Raji (cell line): ENCODE results near the gene LRCH2.

Source experiments
- POLR2A ChIP-seq: IDR thresholded peaks from 2 replicates; pipeline ENCODE4 v1.6.1; 2011; ENCODE audit warnings: low read depth, low read length, control low read depth; ENCODE audit not compliant: insufficient read depth

The LRCH2 gene, protein sequence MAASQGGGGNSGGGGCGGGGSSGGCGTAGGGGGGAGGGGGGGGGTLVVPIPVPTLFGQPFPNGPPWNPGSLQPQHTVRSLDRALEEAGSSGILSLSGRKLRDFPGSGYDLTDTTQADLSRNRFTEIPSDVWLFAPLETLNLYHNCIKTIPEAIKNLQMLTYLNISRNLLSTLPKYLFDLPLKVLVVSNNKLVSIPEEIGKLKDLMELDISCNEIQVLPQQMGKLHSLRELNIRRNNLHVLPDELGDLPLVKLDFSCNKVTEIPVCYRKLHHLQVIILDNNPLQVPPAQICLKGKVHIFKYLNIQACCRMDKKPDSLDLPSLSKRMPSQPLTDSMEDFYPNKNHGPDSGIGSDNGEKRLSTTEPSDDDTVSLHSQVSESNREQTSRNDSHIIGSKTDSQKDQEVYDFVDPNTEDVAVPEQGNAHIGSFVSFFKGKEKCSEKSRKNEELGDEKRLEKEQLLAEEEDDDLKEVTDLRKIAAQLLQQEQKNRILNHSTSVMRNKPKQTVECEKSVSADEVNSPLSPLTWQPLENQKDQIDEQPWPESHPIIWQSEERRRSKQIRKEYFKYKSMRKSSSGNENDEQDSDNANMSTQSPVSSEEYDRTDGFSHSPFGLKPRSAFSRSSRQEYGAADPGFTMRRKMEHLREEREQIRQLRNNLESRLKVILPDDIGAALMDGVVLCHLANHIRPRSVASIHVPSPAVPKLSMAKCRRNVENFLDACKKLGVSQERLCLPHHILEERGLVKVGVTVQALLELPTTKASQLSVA

DNA sequence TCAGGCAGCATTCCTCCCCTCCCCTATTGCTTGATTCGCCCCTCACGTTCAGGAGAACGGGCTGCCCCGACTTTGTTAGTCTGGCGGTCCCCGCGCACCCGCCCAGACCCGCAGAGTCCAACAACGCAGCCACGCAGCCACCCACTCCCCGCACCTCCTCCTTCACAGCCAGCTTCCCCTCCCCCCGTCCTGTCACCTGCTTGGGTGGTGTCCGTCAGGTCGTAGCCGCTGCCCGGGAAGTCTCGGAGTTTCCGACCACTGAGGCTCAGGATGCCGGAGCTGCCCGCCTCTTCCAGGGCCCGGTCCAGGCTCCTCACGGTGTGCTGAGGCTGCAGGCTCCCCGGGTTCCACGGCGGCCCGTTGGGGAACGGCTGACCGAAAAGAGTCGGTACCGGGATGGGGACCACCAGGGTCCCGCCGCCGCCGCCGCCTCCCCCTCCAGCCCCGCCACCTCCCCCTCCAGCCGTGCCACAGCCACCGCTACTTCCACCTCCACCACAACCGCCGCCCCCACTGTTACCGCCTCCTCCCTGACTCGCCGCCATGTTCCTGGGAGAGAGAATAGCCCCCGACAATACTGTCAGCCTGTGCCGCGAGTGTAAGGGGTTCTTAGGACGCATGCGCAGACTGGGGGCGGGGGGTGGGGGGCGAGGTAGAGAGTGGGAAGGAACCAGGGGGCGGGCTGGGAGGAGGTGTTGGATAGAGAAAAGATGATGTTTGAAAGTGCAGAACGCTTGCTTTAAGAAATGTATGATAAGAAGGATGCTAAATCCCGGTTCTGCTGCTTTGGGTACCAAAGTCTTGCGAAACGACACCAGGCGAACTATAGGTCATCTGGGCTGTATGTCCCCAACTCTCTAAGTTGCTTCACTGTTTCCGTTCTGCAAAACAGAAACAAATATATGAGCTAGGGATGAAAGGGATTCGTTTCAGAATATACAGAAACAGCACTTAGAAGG, at the start of gene LRCH2:
Gene LRCH2, minus strand, starts transcription at position 600 of the 959 bp plus-strand sequence. Its CDS starts 55 bp downstream, at position 545.
- no peak for TF ChIP-seq POLR2A

DNA sequence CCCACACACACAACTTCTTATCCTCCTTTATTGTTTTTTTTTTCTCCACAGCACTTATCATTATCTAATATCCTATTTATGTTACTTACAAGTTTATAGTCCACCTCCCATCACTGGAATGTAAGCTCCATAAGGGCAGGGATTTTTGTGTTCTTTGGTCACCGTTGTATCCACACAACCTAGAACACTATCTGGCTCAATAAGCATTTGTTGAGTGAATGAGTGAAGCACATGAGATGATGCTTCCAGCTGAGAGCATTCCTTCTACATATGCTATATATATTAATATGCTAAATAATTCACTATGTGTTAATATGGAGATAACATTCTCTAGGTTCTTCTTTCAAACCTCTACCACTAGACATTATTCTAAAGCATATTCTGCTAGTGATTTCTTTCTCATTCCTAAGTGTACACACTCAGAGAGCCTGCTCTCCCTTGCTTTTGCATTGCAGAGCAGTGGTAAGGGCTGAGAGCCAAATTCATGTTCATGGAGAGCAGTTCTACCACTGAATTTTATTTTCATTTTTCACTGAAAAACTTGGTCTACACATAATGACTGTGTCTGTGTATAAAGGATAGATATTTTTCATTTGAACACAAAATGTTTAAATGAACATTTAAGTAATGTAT, 35.3 kb upstream of the LRCH2 start:
- TF ChIP-seq POLR2A, result no peak

DNA sequence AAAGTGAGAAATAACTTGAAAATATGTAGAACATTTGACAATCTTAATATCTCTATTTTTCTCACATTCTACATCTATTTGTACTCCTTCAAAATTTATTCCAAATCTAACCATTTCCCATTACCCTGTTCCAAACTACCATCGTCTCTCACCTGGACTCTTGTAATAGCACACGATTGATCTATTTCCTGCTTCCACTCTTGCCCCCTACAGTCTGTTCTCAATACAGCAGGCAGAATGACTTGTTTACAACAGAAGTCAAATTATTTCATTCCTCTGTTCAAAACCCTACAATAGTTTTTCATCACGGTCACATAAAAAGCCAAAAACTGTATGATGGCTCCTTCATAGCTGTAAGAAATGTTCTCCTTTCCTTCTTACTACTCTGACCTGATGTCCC, 34.5 kb upstream of the LRCH2 start:
- TF ChIP-seq POLR2A, result no peak

DNA sequence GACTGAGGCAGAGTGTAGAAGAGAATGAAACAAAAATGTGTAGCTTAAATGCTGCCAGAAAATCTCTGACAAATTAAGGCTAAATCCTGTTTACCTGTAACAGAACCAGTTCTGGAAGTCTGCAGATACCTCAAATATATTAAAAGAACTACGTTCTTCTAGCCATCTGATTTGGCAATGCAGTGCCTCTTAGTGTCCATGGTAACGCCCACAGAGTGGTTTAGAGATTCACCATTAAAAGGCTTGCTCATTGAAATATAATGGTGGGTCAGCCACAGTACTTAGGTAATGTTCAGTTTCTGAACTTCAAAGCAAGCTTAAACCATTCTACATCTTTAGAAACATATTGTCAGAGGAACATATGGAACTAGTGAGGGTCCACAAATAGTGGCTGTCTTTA, 32.4 kb upstream of the LRCH2 start:
- TF ChIP-seq POLR2A, result no peak

DNA sequence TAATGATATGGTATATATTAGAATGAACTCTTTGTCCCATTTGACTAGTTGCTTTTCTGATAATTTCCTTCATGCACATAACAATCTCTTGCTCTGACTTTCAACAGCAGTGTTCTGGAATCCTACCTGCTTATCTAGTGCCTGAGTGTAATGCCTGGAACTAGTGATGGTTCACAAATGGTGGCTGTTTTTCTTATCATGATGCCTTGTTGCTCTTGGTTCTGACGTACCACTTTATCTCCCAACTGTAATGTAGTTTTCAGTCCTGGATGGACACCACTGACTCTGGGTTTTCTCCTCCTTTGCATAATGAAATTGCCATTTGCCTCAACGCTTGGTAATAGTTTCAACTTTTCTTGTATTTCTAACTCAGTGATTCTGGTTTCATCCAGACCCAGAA, 30.1 kb upstream of the LRCH2 start:
- TF ChIP-seq POLR2A, result no peak

DNA sequence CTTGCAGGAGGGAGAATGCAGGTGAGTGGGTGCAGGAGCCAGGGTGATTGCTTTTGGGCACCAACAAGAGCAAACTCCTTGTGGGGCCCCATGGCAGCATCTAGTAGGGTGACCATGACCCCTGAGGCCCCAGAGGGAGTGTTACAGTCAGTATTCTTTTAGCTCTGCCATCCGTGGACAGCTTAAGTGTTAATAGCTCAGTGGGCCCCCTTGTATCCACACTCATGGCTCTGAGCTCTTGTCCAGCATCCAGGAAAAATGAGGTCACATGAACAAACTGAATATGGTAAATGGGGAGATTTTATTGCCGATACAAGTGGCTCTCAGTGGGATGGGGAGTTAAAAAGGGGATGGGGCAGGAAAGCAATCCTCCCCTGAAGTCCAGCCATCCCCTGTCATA, 27.3 kb upstream of the LRCH2 start:
- no peak for TF ChIP-seq POLR2A

DNA sequence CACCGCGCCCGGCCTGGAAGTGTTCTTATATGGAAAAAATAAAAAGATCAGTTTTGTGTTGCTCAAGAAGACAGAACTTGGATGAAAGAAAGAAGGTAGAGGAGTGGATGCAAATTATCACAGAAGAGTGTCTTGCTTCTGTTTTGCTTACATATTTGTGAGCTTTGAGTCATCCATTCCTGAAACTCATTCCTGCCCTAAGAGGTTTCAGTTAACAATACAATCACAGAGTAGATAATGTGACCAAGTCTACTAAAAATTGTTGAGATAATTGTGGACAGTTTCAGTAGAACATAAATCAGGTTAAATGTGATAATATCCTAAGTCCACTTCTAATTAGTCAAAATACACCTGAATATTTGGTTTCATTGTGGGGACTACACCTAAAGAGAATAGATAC, 26.4 kb upstream of the LRCH2 start:
- TF ChIP-seq POLR2A, result no peak

DNA sequence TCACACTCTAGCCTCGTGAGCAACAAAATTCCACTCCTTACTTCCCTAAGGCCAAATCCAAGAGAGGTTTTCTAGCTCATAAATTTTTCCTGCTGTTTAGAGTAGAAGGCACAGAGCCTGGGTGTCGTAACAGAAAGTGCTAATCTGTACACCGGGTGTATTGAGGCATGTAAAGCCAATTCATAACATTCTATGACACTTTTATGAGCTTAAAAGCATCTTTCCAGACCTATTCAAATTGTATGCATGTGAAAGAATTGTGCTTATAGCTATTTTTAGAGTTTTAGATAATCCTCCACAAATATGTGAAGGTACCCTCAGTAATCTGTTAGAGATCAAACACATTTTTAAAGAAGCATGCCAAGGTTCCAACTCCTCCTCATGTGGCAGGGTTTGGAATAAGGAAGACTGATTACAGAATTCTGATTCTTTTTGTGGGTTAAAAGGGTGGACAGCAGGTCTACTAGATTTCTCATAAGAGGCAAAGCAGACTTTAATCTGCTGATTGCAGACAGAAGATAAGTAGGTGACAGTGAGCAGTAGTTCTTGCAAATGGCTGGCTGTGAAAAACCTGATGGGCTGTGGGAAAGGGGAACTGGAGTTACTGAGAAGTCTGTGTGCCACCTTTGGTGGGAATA, 25.5 kb upstream of the LRCH2 start:
- TF ChIP-seq POLR2A, result no peak

DNA sequence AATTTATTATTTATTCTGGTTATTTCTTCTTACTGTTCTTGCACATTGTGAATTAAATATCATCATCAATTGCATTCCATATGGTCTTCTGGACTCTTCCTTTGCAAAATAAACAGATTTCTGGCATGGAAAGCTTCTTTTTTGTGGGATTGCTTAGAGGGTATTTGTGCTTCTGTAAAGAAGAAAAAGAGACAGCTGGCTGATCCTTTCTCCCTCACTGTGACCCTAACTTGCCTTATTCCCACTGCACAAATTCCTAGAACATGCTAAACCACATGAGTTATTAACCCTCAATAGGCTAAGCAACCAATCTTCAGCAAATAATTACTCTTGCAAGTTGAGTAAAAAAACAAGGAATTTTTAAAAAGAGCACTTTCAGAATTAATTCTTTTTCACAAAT, 23.8 kb upstream of the LRCH2 start:
- TF ChIP-seq POLR2A, result no peak

DNA sequence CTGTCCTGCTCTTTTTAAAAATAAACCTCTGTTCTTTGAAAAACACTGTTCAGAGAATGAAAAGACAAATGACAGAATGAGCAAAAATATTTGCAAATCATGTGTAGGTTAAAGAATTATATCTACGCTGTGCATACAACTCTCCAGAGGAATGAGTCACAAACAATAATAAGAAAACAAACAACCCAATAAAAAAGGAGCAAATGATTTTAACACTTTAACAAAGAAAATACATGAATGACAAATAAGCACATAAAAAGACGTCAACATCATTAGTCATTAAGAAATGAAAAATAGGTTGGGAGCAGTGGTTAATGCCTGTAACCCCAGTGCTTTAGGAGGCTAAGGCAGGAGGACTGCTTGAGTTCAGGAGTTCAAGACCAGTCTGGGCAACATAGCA, 21.1 kb upstream of the LRCH2 start:
- TF ChIP-seq POLR2A, result no peak

DNA sequence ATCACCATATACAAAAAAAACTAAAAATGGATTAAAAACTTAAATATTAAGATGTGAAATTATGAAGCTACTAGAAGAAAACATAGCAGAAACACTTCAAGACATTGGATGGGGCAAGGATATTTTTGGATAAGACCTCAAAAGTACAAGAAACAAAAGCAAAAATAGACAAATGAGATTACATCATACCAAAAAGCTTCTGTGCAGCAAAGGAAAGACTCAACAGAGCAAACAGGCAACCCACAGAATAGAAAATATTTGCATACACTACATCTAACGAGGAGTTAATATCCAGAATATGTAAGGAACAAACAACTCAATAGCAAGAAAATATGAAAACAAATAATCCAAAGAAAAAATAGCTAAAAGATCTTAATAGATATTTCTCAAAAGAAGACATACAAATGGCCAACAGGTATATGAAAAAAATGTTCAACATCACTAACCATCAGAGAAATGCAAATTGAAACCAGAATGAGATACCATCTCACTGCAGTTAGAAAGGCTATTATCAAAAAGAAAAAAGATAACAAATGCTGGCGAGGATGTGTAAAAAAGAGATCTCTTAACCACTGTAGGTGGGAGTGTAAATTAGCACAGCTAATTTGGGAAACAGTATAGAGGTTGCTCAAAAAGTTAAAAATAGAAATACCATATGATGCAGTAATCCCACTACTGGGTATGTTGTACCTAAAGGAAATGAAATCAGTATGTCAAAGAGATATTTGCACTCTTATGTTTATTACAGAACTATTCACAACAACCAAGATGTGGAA, 17.8 kb upstream of the LRCH2 start:
- TF ChIP-seq POLR2A, result no peak

DNA sequence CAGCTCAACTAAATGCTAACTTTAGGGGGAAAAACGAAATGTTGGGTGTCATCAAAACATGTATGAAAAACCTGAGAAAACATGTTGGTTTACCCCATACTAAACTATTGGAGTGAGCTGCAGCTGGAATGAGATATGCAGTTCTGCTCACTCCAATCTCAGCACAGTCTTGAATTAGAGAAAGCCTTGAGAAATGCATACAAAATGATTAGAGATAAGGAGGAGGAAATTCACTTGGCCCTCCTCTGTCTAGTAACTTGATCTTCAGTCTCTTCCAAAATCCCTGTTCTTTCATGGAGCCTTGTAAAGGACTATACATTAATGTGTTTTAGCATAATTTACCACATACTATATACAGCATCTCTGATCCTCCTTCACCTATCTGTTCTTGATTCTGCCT, 3.2 kb upstream of the LRCH2 start:
- TF ChIP-seq POLR2A, result no peak

DNA sequence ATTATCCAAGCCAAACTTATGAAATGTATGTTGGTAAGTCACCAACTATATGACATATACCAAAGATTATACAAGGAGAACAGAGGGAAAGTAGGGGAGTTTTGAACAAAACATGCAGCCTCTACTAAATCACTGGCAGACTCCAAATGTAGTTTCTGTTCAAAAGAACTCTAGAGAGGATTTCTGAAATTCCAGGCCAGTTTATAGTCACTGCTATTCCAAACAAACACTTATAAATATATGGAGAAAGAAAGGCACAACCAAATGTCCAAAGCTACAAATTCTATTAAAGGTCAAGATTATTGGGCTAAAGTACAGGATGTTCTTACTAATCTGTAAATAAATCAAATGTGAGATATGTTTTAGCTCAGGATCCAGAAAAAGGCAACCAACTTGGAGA, 2.7 kb upstream of the LRCH2 start:
- no peak for TF ChIP-seq POLR2A

DNA sequence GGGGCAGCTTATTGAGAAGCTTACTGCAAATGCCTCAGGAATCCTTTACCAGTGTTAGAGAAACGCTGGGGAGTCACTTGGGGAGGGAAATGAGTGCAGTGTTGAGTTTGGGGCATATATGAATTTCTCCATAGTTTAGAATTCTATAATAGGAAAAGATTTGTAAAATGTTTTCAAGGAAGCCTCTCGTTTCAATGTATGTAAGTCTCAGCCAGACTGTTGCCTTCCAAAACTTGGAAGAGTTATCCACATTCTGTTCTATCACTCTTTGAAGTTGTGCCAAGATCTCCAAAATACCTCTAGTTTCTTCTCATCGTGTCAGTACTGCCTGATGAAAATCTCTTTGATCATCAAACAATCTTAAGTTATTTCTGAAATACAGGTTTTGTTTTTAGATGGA, 565 bp upstream of the LRCH2 start:
- no peak for TF ChIP-seq POLR2A
